A549 (cell line): ENCODE measurements around the gene RPS6KA2. TPM values are rescaled to one million over a fixed set of nuclear protein-coding genes. Genes with fewer than 3 reads are reported as not detected.

Experiments
- ATAC-seq, 2 experiments: fragments of 200-7000 bp in 1 of 2; fragments of >200 bp in 1 of 2; cut with Nextera tagmentation in 1 of 2; cut with Tn5 transposase in 1 of 2; 3 replicates each; pipeline versions ENCODE4 v1.8.0 to v1.9.1; 2018 to 2020; ENCODE audit warnings: mild to moderate bottlenecking in 1 of 2, moderate library complexity in 1 of 2
- CTCF ChIA-PET: fragments of 300-600 bp; sonication (Branson Sonifier 250); formaldehyde crosslinking; extraction: SDS; loops from one replicate; lab custom pipeline; 2021; ENCODE audit warnings: antibody characterized with exemption, inconsistent platforms; lab: Yijun Ruan, JAX
- POLR2A ChIA-PET: fragments of 350-600 bp; formaldehyde crosslinking; extraction: SDS; loops from one replicate; lab custom pipeline; 2021; ENCODE audit warnings: antibody characterized with exemption, inconsistent platforms; lab: Yijun Ruan, JAX
- DNase-seq, 2 experiments: peaks; one replicate each; pipeline versions ENCODE4 v3.0.0 to v3.0.0-alpha.2; 2011 to 2016; ENCODE audit warnings: low read depth in 1 of 2, low spot score in 1 of 2
- FAIRE-seq: peaks from 2 replicates; lab custom pipeline; 2011; peaks lifted over from hg19 to GRCh38; lab: Jason Lieb, UNC
- H3K27ac ChIP-seq, 2 experiments: fragments of >200 bp; sonication (Bioruptor Twin); formaldehyde crosslinking; 3 replicates each; pipeline ENCODE4 v1.5.1; 2016 to 2017
- H3K4me1 ChIP-seq: fragments of >200 bp; sonication (Bioruptor Twin); formaldehyde crosslinking; 3 replicates; pipeline ENCODE4 v1.6.1; 2016
- H3K4me2 ChIP-seq: fragments of >200 bp; sonication (Bioruptor Twin); formaldehyde crosslinking; 3 replicates; pipeline ENCODE4 v1.6.1; 2016
- H3K4me3 ChIP-seq: fragments of >200 bp; sonication (Bioruptor Twin); formaldehyde crosslinking; 3 replicates; pipeline ENCODE4 v1.5.1; 2016
- H3K9me3 ChIP-seq: fragments of >200 bp; sonication (Bioruptor Twin); formaldehyde crosslinking; 3 replicates; pipeline ENCODE4 v1.6.1; 2016
- BHLHE40 ChIP-seq: IDR thresholded peaks from 2 replicates; pipeline ENCODE4 v1.6.1; 2012; ENCODE audit warnings: low read depth, low read length, inconsistent platforms
- CBX2 ChIP-seq: fragments of 200-600 bp; sonication (generic); IDR thresholded peaks from 2 replicates; pipeline ENCODE4 v1.6.1; 2016; ENCODE audit warnings: low read depth, mild to moderate bottlenecking, borderline replicate concordance
- CBX8 ChIP-seq: fragments of 200-600 bp; sonication (generic); IDR thresholded peaks from 2 replicates; pipeline ENCODE4 v1.6.1; 2016
- CHD4 ChIP-seq: fragments of 200-600 bp; sonication (generic); IDR thresholded peaks from 2 replicates; pipeline ENCODE4 v1.6.1; 2016; ENCODE audit warnings: antibody characterized with exemption, mild to moderate bottlenecking, borderline replicate concordance
- EHMT2 ChIP-seq: fragments of 200-600 bp; sonication (generic); IDR thresholded peaks from 2 replicates; pipeline ENCODE4 v1.6.1; 2016; ENCODE audit warnings: antibody characterized with exemption, low read depth, mild to moderate bottlenecking, moderate library complexity
- EP300 ChIP-seq, 2 experiments: fragments of >200 bp; sonication (Bioruptor Twin); formaldehyde crosslinking; IDR thresholded peaks; 2 replicates in 1 of 2; 3 replicates in 1 of 2; pipeline ENCODE4 v1.6.1; 2016 to 2017
- FOSB ChIP-seq: fragments of 250-450 bp; sonication (Bioruptor Pico); IDR thresholded peaks from 2 replicates; pipeline ENCODE4 v1.5.0; 2020; ENCODE audit warnings: mild to moderate bottlenecking, moderate library complexity
- FOSL2 ChIP-seq, 2 experiments: fragments of 450-650 bp in 1 of 2; fragments of >200 bp in 1 of 2; sonication (Bioruptor Twin) in 1 of 2; formaldehyde crosslinking; IDR thresholded peaks; 2 replicates each; pipeline versions ENCODE4 v1.5.0 to v1.6.1; 2016 to 2020; ENCODE audit warnings: mild to moderate bottlenecking in 1 of 2, moderate library complexity in 1 of 2
- FOXS1 ChIP-seq: fragments of 250-450 bp; sonication (Bioruptor Pico); IDR thresholded peaks from 2 replicates; pipeline ENCODE4 v1.5.0; 2020; ENCODE audit warnings: mild to moderate bottlenecking, moderate library complexity
- GATA3 ChIP-seq: IDR thresholded peaks from 2 replicates; pipeline ENCODE4 v1.6.1; 2012; ENCODE audit warnings: borderline replicate concordance
- KDM1A ChIP-seq: fragments of 200-600 bp; sonication (generic); IDR thresholded peaks from 2 replicates; pipeline ENCODE4 v1.6.1; 2016; ENCODE audit warnings: low read depth, mild to moderate bottlenecking
- NPAS2 ChIP-seq: fragments of 250-450 bp; sonication (Bioruptor Pico); IDR thresholded peaks from 2 replicates; pipeline ENCODE4 v1.8.0; 2022; ENCODE audit warnings: mild to moderate bottlenecking, moderate library complexity, borderline replicate concordance
- POLR2A ChIP-seq: IDR thresholded peaks from 2 replicates; pipeline ENCODE4 v1.6.1; 2012; ENCODE audit warnings: mild to moderate bottlenecking, low read length
- RARB ChIP-seq: fragments of 250-450 bp; sonication (Bioruptor Pico); IDR thresholded peaks from 2 replicates; pipeline ENCODE4 v1.8.0; 2021; ENCODE audit warnings: mild to moderate bottlenecking, moderate library complexity
- RCOR1 ChIP-seq: fragments of 150-350 bp; IDR thresholded peaks from 2 replicates; pipeline ENCODE4 v1.6.1; 2014; ENCODE audit warnings: antibody characterized with exemption, low read length, low read depth
- RNF2 ChIP-seq: fragments of 200-600 bp; sonication (generic); IDR thresholded peaks from 2 replicates; pipeline ENCODE4 v1.6.1; 2016; ENCODE audit warnings: low read depth, mild to moderate bottlenecking, antibody characterized with exemption, moderate library complexity, borderline replicate concordance
- SMC3 ChIP-seq: fragments of >200 bp; sonication (Bioruptor Twin); formaldehyde crosslinking; IDR thresholded peaks from 3 replicates; pipeline ENCODE4 v1.6.1; 2018; ENCODE audit warnings: inconsistent platforms
- ZFP36 ChIP-seq: fragments of 450-650 bp; IDR thresholded peaks from 2 replicates; pipeline ENCODE4 v1.6.1; 2014; ENCODE audit warnings: borderline replicate concordance; ENCODE audit not compliant: partially characterized antibody
- ZSCAN20 ChIP-seq: fragments of 250-450 bp; sonication (Bioruptor Pico); IDR thresholded peaks from 2 replicates; pipeline ENCODE4 v1.8.0; 2022; ENCODE audit warnings: mild to moderate bottlenecking, moderate library complexity
- WGBS: methylation state at CpG from one replicate; pipeline ENCODE4 v1.1.6; 2017; ENCODE audit errors: missing lambda C conversion rate; 5-methylcytosine and 5-hydroxymethylcytosine counted together
- polyA plus RNA-seq, 4 experiments: library from polyadenylated mRNA; depleted of rRNA in 3 of 4; stranded (reverse); fragments of >200 nt; fragmentation: RNase III in 1 of 4; extraction: RNeasy Plus Mini Kit Qiagen cat#74134 plus additional on column Dnase treatment in 1 of 4; gene quantifications; 2 replicates in 3 of 4; 3 replicates in 1 of 4; pipeline ENCODE4 v1.2.3, GENCODE V29; 2011 to 2017
- TF ChIP-seq, protein P1 (sequence below): fragments of 450-650 bp; IDR thresholded peaks from 2 replicates; pipeline ENCODE4 v1.6.1; 2014; ENCODE audit warnings: antibody characterized with exemption
- TF ChIP-seq, protein P2 (sequence below): fragments of >200 bp; sonication (Bioruptor Twin); formaldehyde crosslinking; IDR thresholded peaks from 3 replicates; pipeline ENCODE4 v1.5.1; 2016
- TF ChIP-seq, protein P3 (sequence below): fragments of 250-450 bp; sonication (Bioruptor Pico); IDR thresholded peaks from 2 replicates; pipeline ENCODE4 v1.5.0; 2020; ENCODE audit warnings: low read depth, mild to moderate bottlenecking, moderate library complexity
- TF ChIP-seq, protein P4 (sequence below): IDR thresholded peaks from 2 replicates; pipeline ENCODE4 v1.6.1; 2012

RPS6KA2 gene
- polyA plus RNA-seq, 2 of the 4 experiments (the other 2 are of a cell fraction): 0.19 TPM; not detected in 1

DNA sequence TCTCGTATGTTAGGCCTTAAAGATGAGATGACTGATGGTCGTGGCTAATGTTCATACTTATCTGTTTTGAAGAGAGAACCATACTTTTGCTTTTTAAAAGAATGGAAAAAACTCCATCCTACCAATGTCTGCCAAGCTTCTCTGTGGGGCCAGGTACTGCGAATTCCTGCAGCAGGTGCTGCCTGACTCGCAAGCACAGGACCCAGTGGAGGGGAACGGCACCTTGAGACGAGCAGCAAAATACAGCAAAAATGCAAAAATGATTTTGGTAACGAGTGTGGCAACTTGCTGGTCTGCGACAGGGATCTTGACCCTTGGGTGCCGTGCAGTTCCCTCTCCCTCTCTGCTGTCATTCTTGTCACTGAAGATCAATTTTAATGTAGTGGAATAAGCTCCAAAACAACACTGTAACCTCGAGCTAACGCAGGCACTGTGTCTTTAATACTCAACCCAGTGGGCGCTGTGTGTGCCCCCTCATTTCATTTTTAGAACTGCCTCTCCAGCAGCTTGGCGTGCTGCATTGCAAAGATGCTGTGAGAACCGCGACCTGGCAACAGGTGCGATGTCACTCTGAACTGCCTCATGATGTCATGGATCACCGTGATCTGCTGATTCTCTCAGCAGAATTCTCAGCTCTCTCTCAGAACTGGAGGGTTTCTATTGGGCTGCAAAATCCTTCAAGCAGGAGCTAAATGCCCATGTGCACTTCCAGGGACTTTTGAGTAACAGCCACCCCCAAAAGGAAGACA lies 92.2 kb downstream of the RPS6KA2 start (continued):
- no peak for TF ChIP-seq ZFP36

DNA sequence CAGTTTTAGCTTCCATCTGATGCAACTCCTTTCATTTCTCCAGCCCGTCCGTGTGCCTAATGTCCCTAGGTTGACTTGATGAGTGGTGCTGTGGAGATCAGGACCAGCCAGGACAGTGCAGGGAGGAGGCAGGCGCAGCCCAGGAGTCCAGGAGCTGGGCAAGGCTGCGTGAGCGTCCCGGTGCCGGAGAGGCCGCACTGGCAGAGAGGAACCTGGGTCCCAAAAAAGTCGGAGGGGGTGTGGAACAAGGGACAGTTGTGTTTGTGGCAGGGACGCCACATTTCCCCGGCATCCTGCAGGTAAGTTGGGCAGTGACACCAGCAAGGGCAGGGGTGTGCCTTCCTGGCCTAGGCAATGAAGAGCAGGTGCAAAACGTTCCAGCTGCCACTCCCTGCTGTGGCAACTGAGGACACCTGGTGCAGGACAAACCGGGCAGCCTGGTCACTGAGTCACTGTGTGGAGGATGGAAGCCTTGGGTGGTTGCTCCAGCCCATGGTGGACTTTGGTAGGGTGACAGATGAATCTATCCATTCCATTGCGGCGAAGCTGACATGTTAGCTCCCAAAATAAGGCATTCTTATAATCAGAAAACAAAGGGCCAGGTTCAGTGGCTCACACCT lies 93.7 kb downstream of the RPS6KA2 start:
- FAIRE-seq (no peak), ATAC-seq (no peak), DNase-seq (no peak)
- POLR2A ChIA-PET: no interaction called here
- H3K4me3 ChIP-seq: no peak overlapping the region
- WGBS: 70% methylated on average over 13 of the region's 15 CpGs
- no peak overlapping the region for H3K4me2 ChIP-seq
- TF ChIP-seq EHMT2 (no peak), POLR2A (no peak), KDM1A (no peak), ZSCAN20 (CRISPR knock-in tag) (no peak), BHLHE40 (no peak), FOSL2 (IDR thresholded peaks at IDR 0.05) (no peak), FOSL2 (CRISPR knock-in tag; IDR thresholded peaks at IDR 0.05) (no peak), FOXS1 (CRISPR knock-in tag) (no peak), RNF2 (no peak)
- TF ChIP-seq, protein P1, sequence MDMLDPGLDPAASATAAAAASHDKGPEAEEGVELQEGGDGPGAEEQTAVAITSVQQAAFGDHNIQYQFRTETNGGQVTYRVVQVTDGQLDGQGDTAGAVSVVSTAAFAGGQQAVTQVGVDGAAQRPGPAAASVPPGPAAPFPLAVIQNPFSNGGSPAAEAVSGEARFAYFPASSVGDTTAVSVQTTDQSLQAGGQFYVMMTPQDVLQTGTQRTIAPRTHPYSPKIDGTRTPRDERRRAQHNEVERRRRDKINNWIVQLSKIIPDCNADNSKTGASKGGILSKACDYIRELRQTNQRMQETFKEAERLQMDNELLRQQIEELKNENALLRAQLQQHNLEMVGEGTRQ: no peak
- TF ChIP-seq, protein P2, sequence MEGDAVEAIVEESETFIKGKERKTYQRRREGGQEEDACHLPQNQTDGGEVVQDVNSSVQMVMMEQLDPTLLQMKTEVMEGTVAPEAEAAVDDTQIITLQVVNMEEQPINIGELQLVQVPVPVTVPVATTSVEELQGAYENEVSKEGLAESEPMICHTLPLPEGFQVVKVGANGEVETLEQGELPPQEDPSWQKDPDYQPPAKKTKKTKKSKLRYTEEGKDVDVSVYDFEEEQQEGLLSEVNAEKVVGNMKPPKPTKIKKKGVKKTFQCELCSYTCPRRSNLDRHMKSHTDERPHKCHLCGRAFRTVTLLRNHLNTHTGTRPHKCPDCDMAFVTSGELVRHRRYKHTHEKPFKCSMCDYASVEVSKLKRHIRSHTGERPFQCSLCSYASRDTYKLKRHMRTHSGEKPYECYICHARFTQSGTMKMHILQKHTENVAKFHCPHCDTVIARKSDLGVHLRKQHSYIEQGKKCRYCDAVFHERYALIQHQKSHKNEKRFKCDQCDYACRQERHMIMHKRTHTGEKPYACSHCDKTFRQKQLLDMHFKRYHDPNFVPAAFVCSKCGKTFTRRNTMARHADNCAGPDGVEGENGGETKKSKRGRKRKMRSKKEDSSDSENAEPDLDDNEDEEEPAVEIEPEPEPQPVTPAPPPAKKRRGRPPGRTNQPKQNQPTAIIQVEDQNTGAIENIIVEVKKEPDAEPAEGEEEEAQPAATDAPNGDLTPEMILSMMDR: no peak
- peaks cover 5% of the 10 kb centered on the region; the same call in 1 of the 3 replicates for H3K4me1 ChIP-seq
- no peak overlapping the region for H3K27ac ChIP-seq
- H3K9me3 ChIP-seq: no peaks in the 10 kb centered on the region
- CTCF ChIA-PET: interaction anchor here (1.2 kb wide), 1 partner anchor 89 kb away, joined by 3 read pairs; no protein-coding TSS in a partner anchor

DNA sequence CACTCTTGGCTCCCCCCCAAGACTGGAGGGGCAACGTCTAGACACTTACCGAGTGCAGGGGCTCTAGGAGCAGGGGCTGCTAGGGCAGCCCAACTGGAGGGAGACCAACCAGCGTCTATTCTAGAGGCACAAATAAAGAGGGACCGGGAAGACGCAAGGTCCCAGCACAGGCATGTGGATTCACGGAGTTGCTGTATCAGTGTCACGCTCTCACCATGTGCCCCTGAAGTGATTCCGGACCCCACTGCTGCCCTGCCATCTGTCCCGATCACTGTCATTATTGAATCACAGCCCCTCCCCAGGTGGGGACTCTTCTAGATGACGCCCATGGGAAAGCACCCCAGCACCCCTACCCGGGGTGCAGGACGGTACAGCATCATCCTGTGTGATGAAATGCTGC lies 94.7 kb downstream of the RPS6KA2 start:
- no peak for FAIRE-seq
- ATAC-seq: no peak
- no peak overlapping the region for H3K27ac ChIP-seq
- no peaks in the 10 kb centered on the region for H3K9me3 ChIP-seq
- H3K4me3 ChIP-seq: no peak overlapping the region
- CTCF ChIA-PET: no interaction called here
- no peak overlapping the region for H3K4me2 ChIP-seq
- POLR2A ChIA-PET: no interaction called here
- no peak for TF ChIP-seq GATA3
- TF ChIP-seq RARB: no peak
- no peak for TF ChIP-seq NPAS2 (CRISPR knock-in tag)
- TF ChIP-seq RCOR1: no peak
- TF ChIP-seq CHD4: no peak
- TF ChIP-seq, protein P3, sequence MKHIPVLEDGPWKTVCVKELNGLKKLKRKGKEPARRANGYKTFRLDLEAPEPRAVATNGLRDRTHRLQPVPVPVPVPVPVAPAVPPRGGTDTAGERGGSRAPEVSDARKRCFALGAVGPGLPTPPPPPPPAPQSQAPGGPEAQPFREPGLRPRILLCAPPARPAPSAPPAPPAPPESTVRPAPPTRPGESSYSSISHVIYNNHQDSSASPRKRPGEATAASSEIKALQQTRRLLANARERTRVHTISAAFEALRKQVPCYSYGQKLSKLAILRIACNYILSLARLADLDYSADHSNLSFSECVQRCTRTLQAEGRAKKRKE: no peak
- no peak for TF ChIP-seq BHLHE40
- TF ChIP-seq SMC3: no peak
- TF ChIP-seq FOSB (CRISPR knock-in tag): no peak
- no peak for TF ChIP-seq CBX8
- no peak for TF ChIP-seq CBX2
- TF ChIP-seq EP300 (IDR thresholded peaks at IDR 0.05): no peak
- no peak for TF ChIP-seq FOSL2 (IDR thresholded peaks at IDR 0.05)
- no peak for TF ChIP-seq FOSL2 (CRISPR knock-in tag; IDR thresholded peaks at IDR 0.05)
- TF ChIP-seq, protein P4, sequence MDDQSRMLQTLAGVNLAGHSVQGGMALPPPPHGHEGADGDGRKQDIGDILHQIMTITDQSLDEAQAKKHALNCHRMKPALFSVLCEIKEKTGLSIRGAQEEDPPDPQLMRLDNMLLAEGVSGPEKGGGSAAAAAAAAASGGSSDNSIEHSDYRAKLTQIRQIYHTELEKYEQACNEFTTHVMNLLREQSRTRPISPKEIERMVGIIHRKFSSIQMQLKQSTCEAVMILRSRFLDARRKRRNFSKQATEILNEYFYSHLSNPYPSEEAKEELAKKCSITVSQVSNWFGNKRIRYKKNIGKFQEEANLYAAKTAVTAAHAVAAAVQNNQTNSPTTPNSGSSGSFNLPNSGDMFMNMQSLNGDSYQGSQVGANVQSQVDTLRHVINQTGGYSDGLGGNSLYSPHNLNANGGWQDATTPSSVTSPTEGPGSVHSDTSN: no peak
- TF ChIP-seq RNF2: no peak
- no peak for DNase-seq
- peaks cover 5% of the 10 kb centered on the region; the same call in 1 of the 3 replicates for H3K4me1 ChIP-seq
- whole genome bisulfite sequencing: 73% methylated on average over 10 of the region's 12 CpGs
